Lung (tissue), 13 donors: Measurements from ENCODE around the gene SAG. TPM values are rescaled to one million over a fixed set of nuclear protein-coding genes. Genes with fewer than 3 reads are reported as not detected.

ENCODE experiments used
- ATAC-seq: fragments of 200-7000 bp; cut with Tn5 transposase; one replicate; pipeline ENCODE4 v1.9.1; 2020; ENCODE audit warnings: moderate number of reproducible peaks; ENCODE audit not compliant: insufficient read depth, low FRiP score
- DNase-seq, 3 donors: peaks; one replicate each; pipeline ENCODE4 v3.0.0-alpha.2; 2013 to 2017
- H3K27ac ChIP-seq, 2 donors: one replicate each; pipeline ENCODE4 v1.5.1; 2013; ENCODE audit warnings: mild to moderate bottlenecking in 2 of 2, moderate library complexity in 2 of 2, control low read depth in 1 of 2, inconsistent platforms in 1 of 2, low read depth in 1 of 2, low read length in 1 of 2
- H3K27me3 ChIP-seq, 3 donors: one replicate each; pipeline ENCODE4 v1.5.1; 2013; ENCODE audit warnings: low read length in 2 of 3; ENCODE audit not compliant: control insufficient read depth in 3 of 3, insufficient read depth in 3 of 3
- H3K36me3 ChIP-seq, 4 donors: one replicate each; pipeline ENCODE4 v1.5.1; 2013; ENCODE audit warnings: low read length in 4 of 4, mild to moderate bottlenecking in 1 of 4, moderate library complexity in 1 of 4; ENCODE audit not compliant: control insufficient read depth in 4 of 4, insufficient read depth in 4 of 4
- H3K4me1 ChIP-seq, 5 donors: one replicate each; pipeline ENCODE4 v1.5.1; 2013; ENCODE audit warnings: low read length in 5 of 5, mild to moderate bottlenecking in 2 of 5, moderate library complexity in 1 of 5; ENCODE audit not compliant: control insufficient read depth in 5 of 5, insufficient read depth in 5 of 5
- H3K4me3 ChIP-seq: one replicate; pipeline ENCODE4 v1.5.1; 2013; ENCODE audit warnings: mild to moderate bottlenecking, control low read depth, moderate library complexity
- H3K9ac ChIP-seq, 2 donors: one replicate each; pipeline ENCODE4 v1.5.1; 2013; ENCODE audit warnings: low read length in 2 of 2, control low read depth in 1 of 2; ENCODE audit not compliant: insufficient read depth in 1 of 2
- H3K9me3 ChIP-seq, 4 donors: one replicate each; pipeline ENCODE4 v1.5.1; 2013; ENCODE audit warnings: low read length in 3 of 4, mild to moderate bottlenecking in 1 of 4, moderate library complexity in 1 of 4; ENCODE audit not compliant: control insufficient read depth in 4 of 4, insufficient read depth in 3 of 4
- CTCF ChIP-seq: IDR thresholded peaks from 2 replicates; pipeline ENCODE4 v1.5.1; 2012; ENCODE audit warnings: mild to moderate bottlenecking; ENCODE audit errors: control extremely low read depth, extremely low read depth
- WGBS, 2 donors: extraction: QIAGEN DNeasy Blood & Tissue Kit; methylation state at CpG; one replicate each; pipeline ENCODE4 v1.1.7; 2013; 5-methylcytosine and 5-hydroxymethylcytosine counted together
- polyA plus RNA-seq, 2 donors: library from polyadenylated mRNA; stranded (reverse); fragments of 200-250 nt; gene quantifications; one replicate each; pipeline ENCODE4 v1.2.1, GENCODE V29; 2013
- small RNA-seq: library from RNA; depleted of rRNA; stranded (forward); fragments of <200 nt; gene quantifications from one replicate; pipeline ENCODE3, GENCODE V24; 2014; ENCODE audit warnings: low replicate concordance
- total RNA-seq, 2 donors: library from RNA; depleted of rRNA in 1 of 2; stranded (reverse); fragments of >200 nt in 1 of 2; gene quantifications; one replicate each; pipeline ENCODE4 v1.2.1, GENCODE V29; 2014 to 2021
- donor health status: control.
- donor health status: control.
- donor health status: Bipolar disorder and iron deficiency.
- donor health status: healthy.
- donor health status: DM: yes; HTN: yes; CAD: no.

SAG gene
- total and polyA plus RNA-seq, 4 donors, result 0.03 to 0.46 (median 0.22) TPM; not detected in 1

DNA sequence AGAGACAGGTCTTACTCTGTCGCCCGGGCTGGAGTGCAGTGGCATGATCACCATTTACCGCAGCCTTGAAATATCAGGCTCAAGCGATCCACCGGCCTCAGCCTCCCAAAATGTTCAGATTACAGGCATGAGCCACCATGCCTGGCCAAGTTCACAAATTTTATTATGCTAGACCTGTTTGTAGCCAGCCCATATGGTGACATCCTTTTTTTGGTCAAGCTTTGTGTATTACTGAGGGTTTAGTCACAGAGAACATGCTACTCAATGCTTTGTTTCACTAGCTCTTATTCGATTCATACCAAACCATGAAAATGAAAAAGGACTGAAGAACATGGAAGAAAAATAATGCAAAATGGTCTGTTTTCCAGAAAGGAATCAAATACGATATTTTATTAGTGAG lies 88.1 kb downstream of the SAG start:
- TF ChIP-seq CTCF, result no peak
- Histone ChIP-seq H3K9me3 (no peaks in the 10 kb centered on the region), H3K27me3 (no peaks in the 10 kb centered on the region), H3K36me3 (peaks cover 0 to 12% (median 3%) of the 10 kb centered on the region in 4 donors), H3K4me1 (peaks cover 0 to 5% (median 0%) of the 10 kb centered on the region in 5 donors), H3K9ac (no peak overlapping the region), H3K27ac (no peak overlapping the region), H3K4me3 (no peak overlapping the region)
- ATAC-seq (no peak), DNase-seq (no peak)
- WGBS, 2 donors, result 90 to 96% methylated on average over 7 of the region's 7 CpGs

Small RNA genes within 50 kb of the gene (small RNA-seq; reads per million reads assigned to genes)
- gene RF00019 (not detected), gene SCARNA5 (79.6 reads per million, percentile 98 among the genes with 10 or more reads in this experiment), gene SCARNA6 (19.6 reads per million, percentile 97 among the genes with 10 or more reads in this experiment)

Other genes starting within 250 kb of the SAG start
- 10 to 100 TPM; 24.9 to 26.1 TPM for gene INPP5D, start 247.5 kb upstream of the SAG start, total RNA-seq
- 10 to 100 TPM in 1 of 2 donors, 1 to 10 TPM in 1; 7.6 to 25.8 TPM for gene INPP5D, start 247.5 kb upstream of the SAG start, polyA plus RNA-seq
- gene ATG16L1, start 56.1 kb upstream of the SAG start, total RNA-seq, result 10 to 100 TPM; 25.8 to 37.0 TPM
- gene ATG16L1, start 56.1 kb upstream of the SAG start, polyA plus RNA-seq, result 10 to 100 TPM; 10.9 to 14.8 TPM
- 10 to 100 TPM; 30.3 to 77.4 TPM for gene DGKD, start 46.7 kb downstream of the SAG start, total RNA-seq
- gene DGKD, start 46.7 kb downstream of the SAG start, polyA plus RNA-seq, result 10 to 100 TPM; 34.6 to 53.5 TPM